AG04449 (cell line): ENCODE measurements around the gene CBY2.
"Not testable (repeated sequence)": the region's sequence is repeated elsewhere in the genome, so short reads cannot be mapped to it uniquely, and the experiment has no call there.

Source experiments
- CTCF ChIA-PET: fragments of 350-600 bp; formaldehyde crosslinking; extraction: SDS; loops from one replicate; lab custom pipeline; 2021; ENCODE audit warnings: antibody characterized with exemption; lab: Yijun Ruan, JAX
- POLR2A ChIA-PET: fragments of 400-600, 350-600 bp; formaldehyde crosslinking; extraction: SDS; loops from one replicate; lab custom pipeline; 2020; ENCODE audit warnings: antibody characterized with exemption, inconsistent platforms; lab: Yijun Ruan, JAX
- DNase-seq: peaks from one replicate; pipeline ENCODE4 v3.0.0-alpha.2; 2010; ENCODE audit warnings: low read depth, low spot score
- H3K4me3 ChIP-seq: 2 replicates; pipeline ENCODE4 v1.5.1; 2011; ENCODE audit warnings: low read depth, mild to moderate bottlenecking, control low read depth, low read length
- TF ChIP-seq, protein P1 (sequence below): IDR thresholded peaks from one replicate; pipeline ENCODE4 v1.5.1; 2011; ENCODE audit warnings: mild to moderate bottlenecking, moderate library complexity, low read length, control low read depth, inconsistent platforms; ENCODE audit not compliant: insufficient read depth; ENCODE audit errors: missing control alignments

CBY2 gene, protein sequence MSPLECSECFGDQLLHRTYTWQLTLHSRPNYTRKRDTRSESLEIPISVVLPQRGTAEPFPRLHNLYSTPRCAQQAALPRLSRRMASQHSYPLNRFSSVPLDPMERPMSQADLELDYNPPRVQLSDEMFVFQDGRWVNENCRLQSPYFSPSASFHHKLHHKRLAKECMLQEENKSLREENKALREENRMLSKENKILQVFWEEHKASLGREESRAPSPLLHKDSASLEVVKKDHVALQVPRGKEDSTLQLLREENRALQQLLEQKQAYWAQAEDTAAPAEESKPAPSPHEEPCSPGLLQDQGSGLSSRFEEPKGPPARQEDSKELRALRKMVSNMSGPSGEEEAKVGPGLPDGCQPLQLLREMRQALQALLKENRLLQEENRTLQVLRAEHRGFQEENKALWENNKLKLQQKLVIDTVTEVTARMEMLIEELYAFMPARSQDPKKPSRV

DNA sequence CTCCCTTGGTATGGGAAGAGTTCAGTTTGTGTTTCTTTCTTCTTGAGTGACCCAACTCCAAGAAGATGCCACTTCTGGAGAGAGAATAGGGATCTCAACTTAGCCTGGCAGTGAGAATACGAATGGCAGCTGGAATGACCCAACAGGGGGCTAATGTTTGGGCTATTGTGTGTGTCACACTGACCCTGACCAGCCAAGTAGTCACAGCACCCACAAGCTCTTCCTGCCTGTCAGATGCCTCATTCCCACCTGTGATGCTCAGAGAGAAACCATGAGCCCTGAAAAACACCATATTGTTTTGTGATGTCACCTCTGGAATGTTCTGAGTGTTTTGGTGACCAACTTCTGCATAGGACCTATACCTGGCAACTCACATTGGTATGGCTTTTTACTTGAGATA is at the start of gene CBY2:
TSS of gene CBY2 (plus strand) at position 233 of the 400 bp plus-strand sequence. CDS start at position 304, 71 bp downstream.
- ChIA-PET POLR2A (no interaction called here), CTCF (no interaction called here)
- H3K4me3 ChIP-seq: no peak within 1 kb of the TSS
- DNase-seq: no peak
- TF ChIP-seq, protein P1, sequence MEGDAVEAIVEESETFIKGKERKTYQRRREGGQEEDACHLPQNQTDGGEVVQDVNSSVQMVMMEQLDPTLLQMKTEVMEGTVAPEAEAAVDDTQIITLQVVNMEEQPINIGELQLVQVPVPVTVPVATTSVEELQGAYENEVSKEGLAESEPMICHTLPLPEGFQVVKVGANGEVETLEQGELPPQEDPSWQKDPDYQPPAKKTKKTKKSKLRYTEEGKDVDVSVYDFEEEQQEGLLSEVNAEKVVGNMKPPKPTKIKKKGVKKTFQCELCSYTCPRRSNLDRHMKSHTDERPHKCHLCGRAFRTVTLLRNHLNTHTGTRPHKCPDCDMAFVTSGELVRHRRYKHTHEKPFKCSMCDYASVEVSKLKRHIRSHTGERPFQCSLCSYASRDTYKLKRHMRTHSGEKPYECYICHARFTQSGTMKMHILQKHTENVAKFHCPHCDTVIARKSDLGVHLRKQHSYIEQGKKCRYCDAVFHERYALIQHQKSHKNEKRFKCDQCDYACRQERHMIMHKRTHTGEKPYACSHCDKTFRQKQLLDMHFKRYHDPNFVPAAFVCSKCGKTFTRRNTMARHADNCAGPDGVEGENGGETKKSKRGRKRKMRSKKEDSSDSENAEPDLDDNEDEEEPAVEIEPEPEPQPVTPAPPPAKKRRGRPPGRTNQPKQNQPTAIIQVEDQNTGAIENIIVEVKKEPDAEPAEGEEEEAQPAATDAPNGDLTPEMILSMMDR: no peak

DNA sequence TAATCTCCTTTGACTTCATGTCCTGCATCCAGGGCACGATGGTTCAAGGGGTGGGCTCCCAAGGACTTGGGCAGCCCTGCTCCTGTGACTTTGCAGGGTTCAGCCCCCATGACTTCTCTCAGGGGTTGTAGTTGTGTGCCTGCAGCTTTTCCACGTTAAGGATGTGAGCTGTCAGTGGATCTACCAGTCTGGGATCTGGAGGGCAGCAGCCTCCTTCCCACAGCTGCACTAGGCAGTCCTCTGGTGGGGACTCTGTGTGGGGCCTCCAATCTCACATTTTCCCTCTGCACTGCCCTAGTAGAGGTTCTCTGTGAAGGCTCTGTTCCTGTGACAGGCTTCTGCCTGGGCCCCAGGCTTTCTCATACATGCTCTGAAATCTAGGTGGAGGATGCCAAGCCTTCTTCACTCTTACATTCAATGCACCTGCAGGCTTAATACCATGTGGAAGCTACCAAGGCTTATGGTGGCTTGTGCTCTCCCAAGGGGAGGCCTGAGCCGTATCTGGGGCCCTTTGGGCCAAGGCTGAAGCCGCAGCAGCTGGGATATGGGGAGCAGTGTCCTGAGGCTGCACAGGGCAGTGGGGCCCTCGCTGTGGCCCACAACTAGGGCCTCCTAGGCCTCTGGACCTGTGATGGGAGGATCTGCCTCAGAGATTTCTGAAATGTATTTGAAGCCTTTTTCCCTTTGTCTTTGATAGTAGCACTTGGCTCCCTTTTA is 47.3 kb upstream of the CBY2 start:
- POLR2A ChIA-PET: no interaction called here
- H3K4me3 ChIP-seq: no peak overlapping the region
- no peak for DNase-seq
- CTCF ChIA-PET: no interaction called here
- TF ChIP-seq, protein P1: no peak

DNA sequence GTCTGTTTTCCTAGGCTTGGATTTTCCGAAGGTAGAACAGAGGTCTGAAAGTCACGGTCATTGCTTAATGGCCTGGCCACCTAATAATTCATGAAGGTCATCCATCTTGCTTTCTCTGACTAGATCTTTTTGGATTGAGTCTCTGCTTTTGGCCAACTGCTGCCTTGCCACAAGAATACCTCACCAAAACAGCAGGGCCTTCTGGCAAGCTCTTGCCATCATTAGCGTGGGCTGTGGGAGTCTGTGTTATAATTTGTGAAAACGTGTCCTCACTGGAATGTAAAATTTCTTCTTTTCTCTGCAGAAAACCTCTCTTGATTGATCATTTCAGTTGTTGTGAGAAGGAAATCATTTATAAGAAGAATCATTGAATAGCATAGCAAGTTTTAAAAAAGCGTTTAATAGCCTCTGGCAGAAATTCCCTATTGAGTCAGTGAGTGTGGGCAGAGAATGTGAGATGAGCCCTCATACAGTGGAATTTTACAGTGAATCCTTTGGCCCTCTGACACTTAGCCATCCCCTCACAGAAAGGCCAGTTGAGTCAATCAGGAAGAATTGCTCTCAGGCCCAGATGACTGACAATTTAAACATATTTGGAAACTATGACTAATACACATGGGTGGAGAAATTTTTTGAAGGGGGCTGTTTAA is 43.4 kb upstream of the CBY2 start:
- POLR2A ChIA-PET: interaction anchor here (0.5 kb wide), 1 partner anchor 18 kb away, joined by 3 read pairs; no protein-coding TSS in a partner anchor
- peak; percentile 42 for DNase-seq
- CTCF ChIA-PET: no interaction called here
- no peak overlapping the region for H3K4me3 ChIP-seq
- TF ChIP-seq, protein P1: no peak

DNA sequence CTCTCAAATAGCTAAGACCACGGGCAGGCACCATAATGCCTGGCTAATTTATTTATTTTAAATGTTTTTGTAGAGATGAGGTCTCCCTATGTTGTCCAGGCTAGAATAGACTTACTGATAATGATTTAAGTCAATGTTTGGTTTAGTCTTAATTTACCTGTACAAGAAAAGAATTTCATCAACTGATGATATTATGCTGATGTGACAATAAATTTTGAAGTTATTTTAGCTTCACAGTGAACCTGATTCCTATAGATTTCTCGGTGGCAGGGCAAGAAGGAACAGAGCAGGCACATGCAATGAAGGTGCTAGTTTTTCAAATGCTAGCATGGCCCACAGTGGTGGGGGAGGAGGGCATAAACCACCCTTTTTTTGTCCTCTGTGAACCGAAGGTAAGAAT is 42.6 kb upstream of the CBY2 start:
- no peak overlapping the region for H3K4me3 ChIP-seq
- TF ChIP-seq, protein P1: no peak
- no peak for DNase-seq
- ChIA-PET CTCF (no interaction called here), POLR2A (no interaction called here)

DNA sequence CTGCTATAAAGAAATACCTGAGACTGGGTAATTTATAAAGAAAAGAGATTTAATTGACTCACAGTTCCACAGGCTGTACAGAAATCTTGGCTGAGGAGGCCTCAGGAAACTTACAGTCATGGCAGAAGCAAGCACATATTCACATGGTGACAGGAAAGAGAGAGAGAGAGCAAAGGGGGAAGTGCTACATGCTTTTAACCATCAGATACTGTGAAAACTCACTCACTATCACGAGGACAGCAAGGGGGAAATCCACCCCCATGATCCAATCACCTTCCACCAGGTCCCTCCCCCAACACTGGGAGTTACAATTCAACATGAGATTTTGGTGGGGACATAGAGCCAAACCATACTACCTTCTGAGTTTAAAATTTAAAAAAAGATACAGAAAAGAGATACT is 41.7 kb upstream of the CBY2 start:
- H3K4me3 ChIP-seq, CTCF ChIA-PET, DNase-seq: not testable (repeated sequence)
- POLR2A ChIA-PET: interaction anchor here (0.6 kb wide), 1 partner anchor 24 kb away, joined by 3 read pairs; no protein-coding TSS in a partner anchor

DNA sequence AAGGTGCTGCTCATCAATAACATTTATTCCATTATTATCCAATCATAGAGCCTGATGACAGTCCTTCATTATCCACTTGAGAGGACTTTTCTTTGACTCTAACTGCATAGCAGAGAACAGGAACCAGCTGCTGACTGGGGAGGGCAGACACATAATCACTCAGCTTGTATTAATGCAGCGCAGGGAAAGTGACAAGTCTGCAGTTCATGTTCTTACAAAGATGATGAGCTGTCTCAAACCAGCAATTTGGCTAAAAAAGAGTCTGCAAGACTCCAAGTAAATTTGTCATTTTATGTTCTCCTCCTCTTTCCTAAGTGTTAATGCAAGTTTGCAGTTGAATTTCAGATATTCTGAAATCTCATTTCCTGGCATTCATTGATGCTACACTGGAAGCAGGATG is 40.0 kb upstream of the CBY2 start:
- TF ChIP-seq, protein P1: no peak
- CTCF ChIA-PET: interaction anchor here (1.1 kb wide), 1 partner anchor 39 kb away, joined by 4 read pairs; no protein-coding TSS in a partner anchor
- H3K4me3 ChIP-seq: no peak overlapping the region
- DNase-seq: no peak
- POLR2A ChIA-PET: no interaction called here

DNA sequence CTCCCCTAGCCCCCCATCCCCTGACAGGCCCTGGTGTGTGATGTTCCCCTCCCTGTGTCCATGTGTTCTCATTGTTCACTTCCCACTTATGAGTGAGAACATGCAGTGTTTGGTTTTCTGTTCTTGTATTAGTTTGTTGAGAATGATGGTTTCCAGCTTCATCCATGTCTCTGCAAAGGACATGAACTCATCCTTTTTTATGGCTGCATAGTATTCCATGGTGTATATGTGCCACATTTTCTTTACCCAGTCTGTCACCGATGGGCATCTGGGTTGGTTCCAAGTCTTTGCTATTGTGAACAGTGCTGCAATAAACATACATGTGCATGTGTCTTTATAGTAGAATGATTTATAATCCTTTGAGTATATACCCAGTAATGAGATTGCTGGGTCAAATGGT is 39.2 kb upstream of the CBY2 start:
- POLR2A ChIA-PET, DNase-seq, H3K4me3 ChIP-seq: not testable (repeated sequence)
- CTCF ChIA-PET: interaction anchor here (1.1 kb wide), 1 partner anchor 39 kb away, joined by 4 read pairs; no protein-coding TSS in a partner anchor

DNA sequence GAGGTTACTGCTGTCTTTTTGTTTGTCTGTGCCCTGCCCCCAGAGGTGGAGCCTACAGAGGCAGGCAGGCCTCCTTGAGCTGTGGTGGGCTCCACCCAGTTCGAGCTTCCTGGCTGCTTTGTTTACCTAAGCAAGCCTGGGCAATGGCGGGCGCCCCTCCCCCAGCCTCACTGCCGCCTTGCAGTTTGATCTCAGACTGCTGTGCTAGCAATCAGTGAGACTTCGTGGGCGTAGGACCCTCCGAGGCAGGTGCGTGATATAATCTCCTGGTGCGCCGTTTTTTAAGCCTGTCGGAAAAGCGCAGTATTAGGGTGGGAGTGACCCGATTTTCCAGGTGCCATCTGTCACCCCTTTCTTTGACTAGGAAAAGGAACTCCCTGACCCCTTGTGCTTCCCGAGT is 32.5 kb upstream of the CBY2 start:
- POLR2A ChIA-PET, H3K4me3 ChIP-seq, DNase-seq, CTCF ChIA-PET: not testable (repeated sequence)
